Measurements from ENCODE around the gene ARAP3. TPM values are rescaled to one million over a fixed set of nuclear protein-coding genes. Genes with fewer than 3 reads are reported as not detected.
"Not testable (repeated sequence)": the region's sequence is repeated elsewhere in the genome, so short reads cannot be mapped to it uniquely, and the experiment has no call there.

ARAP3 gene
- 10 to 100 TPM; 10.8 to 21.9 (median 13.4) TPM for total RNA-seq
- 10 to 100 TPM; 13.7 to 27.3 TPM for polyA plus RNA-seq
- long read RNA-seq, donor 1, partial matches to known transcripts, result 2 of 2 reads
- long read RNA-seq, donor 1, other reads (novel, unspliced or antisense), result 0 of 2 reads
- long read RNA-seq, donor 2, partial matches to known transcripts, result 5 of 6 reads
- long read RNA-seq, donor 2, other reads (novel, unspliced or antisense), result 1 of 6 reads
- long read RNA-seq, donor 3, partial matches to known transcripts, result 5 of 5 reads
- long read RNA-seq, donor 3, other reads (novel, unspliced or antisense), result 0 of 5 reads

GRCh38 chr5:141681695-141682641 lies at the start of gene ARAP3:
ARAP3 (minus strand) TSS chr5:141682230; CDS start chr5:141680486, 1,744 bp downstream.
- ATAC-seq (peak; percentile 85 to 95 (median 87)), DNase-seq (peak; percentile 88 to 90)
- peaks cover 0 to 26% (median 0%) of the 10 kb centered on the region in 9 donors for H3K36me3 ChIP-seq
- peak within 1 kb of the TSS; percentile 18 to 68 (median 58) for H3K4me3 ChIP-seq
- H3K27me3 ChIP-seq, result no peaks in the 10 kb centered on the region
- TF ChIP-seq CTCF (IDR thresholded peaks at IDR 0.05), result no peak
- WGBS, 2 donors, result 3% methylated on average over 75 to 77 of the region's 77 CpGs
- peaks cover 2 to 74% (median 38%) of the 10 kb centered on the region in 9 donors for H3K4me1 ChIP-seq
- intact Hi-C loops (cut with DNase I), result loop anchor here in 1 of 10 donors (5.0 kb wide), 1 partner anchor 200 kb away; no protein-coding TSS in a partner anchor
- H3K9me3 ChIP-seq, result no peaks in the 10 kb centered on the region
- H3K27ac ChIP-seq, result peak within 1 kb of the TSS; percentile 76 to 96 (median 90)

- no peak for DNase-seq
- intact Hi-C loops (cut with DNase I), result no loop called here
- H3K36me3 ChIP-seq, result no peaks in the 10 kb centered on the region
- peak in 4 of 8 donors; percentile 20 to 56 (median 44) for ATAC-seq
- H3K4me1 ChIP-seq, result peaks cover 0 to 11% (median 0%) of the 10 kb centered on the region in 9 donors
- TF ChIP-seq CTCF (IDR thresholded peaks at IDR 0.05), result no peak
- H3K4me3 ChIP-seq, result no peak overlapping the region
- WGBS, 2 donors, result 53 to 61% methylated on average over 6 of the region's 6 CpGs
- H3K27me3 ChIP-seq, result no peaks in the 10 kb centered on the region
- no peaks in the 10 kb centered on the region for H3K9me3 ChIP-seq
- no peak overlapping the region for H3K27ac ChIP-seq
Observed at GRCh38 chr5:141729387-141730006, 47.5 kb upstream of the ARAP3 start.

GRCh38 chr5:141725891-141726290 lies 43.9 kb upstream of the ARAP3 start:
- no peak for DNase-seq
- intact Hi-C loops (cut with DNase I), result no loop called here

GRCh38 chr5:141725174-141725573 lies 43.1 kb upstream of the ARAP3 start:
- ATAC-seq; DNase-seq; H3K36me3 ChIP-seq; H3K27ac ChIP-seq; H3K4me3 ChIP-seq; H3K9me3 ChIP-seq; H3K27me3 ChIP-seq; intact Hi-C loops (cut with DNase I): not testable (repeated sequence)
- peaks cover 0 to 11% (median 0%) of the 10 kb centered on the region in 9 donors for H3K4me1 ChIP-seq
- 85 to 89% methylated on average over 5 of the region's 5 CpGs for WGBS, 2 donors

More at GRCh38 chr5:141725891-141726290, 43.9 kb upstream of the ARAP3 start:
- Histone ChIP-seq H3K9me3 (peaks cover 0 to 3% (median 0%) of the 10 kb centered on the region in 11 donors), H3K27ac (no peak overlapping the region), H3K4me3 (no peak overlapping the region), H3K4me1 (peaks cover 0 to 11% (median 0%) of the 10 kb centered on the region in 9 donors), H3K27me3 (no peaks in the 10 kb centered on the region), H3K36me3 (no peaks in the 10 kb centered on the region)
- TF ChIP-seq CTCF (IDR thresholded peaks at IDR 0.05), result no peak
- no peak for ATAC-seq
- 66 to 72% methylated on average over 3 of the region's 3 CpGs for WGBS, 2 donors
